H1 (cell line): ENCODE results near the gene PAFAH1B1. TPM values are rescaled to one million over a fixed set of nuclear protein-coding genes. Genes with fewer than 3 reads are reported as not detected.

Experiments
- CTCF ChIA-PET: fragments of 300-600 bp; sonication (Branson Sonifier 250); formaldehyde crosslinking; loops from one replicate; lab custom pipeline; 2021; ENCODE audit not compliant: partially characterized antibody; lab: Charles Lee
- POLR2A ChIA-PET: fragments of 300-600 bp; sonication (Branson Sonifier 250); formaldehyde crosslinking; loops from one replicate; lab custom pipeline; 2021; ENCODE audit warnings: inconsistent platforms; ENCODE audit not compliant: partially characterized antibody; lab: Charles Lee
- DNase-seq, 2 experiments: peaks; one replicate each; pipeline versions ENCODE4 v3.0.0 to v3.0.0-alpha.2; 2010 to 2022; ENCODE audit warnings: low spot score in 2 of 2, low read depth in 1 of 2, mixed read lengths in 1 of 2
- FAIRE-seq: peaks from 2 replicates; lab custom pipeline; 2011; peaks lifted over from hg19 to GRCh38; lab: Jason Lieb, UNC
- H2AFZ ChIP-seq: 2 replicates; pipeline ENCODE4 v1.8.1; 2012; ENCODE audit warnings: low read length, inconsistent platforms
- H2AK5ac ChIP-seq: 2 replicates; pipeline ENCODE4 v1.6.1; 2013; ENCODE audit warnings: low read depth, low read length
- H2BK120ac ChIP-seq: replicated peaks from 2 replicates; pipeline ENCODE3; 2013; ENCODE audit warnings: low read depth, low read length, inconsistent platforms
- H2BK12ac ChIP-seq: 2 replicates; pipeline ENCODE4 v1.6.1; 2013; ENCODE audit warnings: low read depth, low read length
- H2BK15ac ChIP-seq: 2 replicates; pipeline ENCODE4 v1.6.1; 2013; ENCODE audit warnings: low read length
- H2BK20ac ChIP-seq: 2 replicates; pipeline ENCODE4 v1.6.1; 2013; ENCODE audit warnings: low read length
- H2BK5ac ChIP-seq: 2 replicates; pipeline ENCODE4 v1.6.1; 2013; ENCODE audit warnings: low read depth, low read length
- H3K14ac ChIP-seq: 2 replicates; pipeline ENCODE4 v1.6.1; 2013; ENCODE audit warnings: inconsistent platforms; ENCODE audit not compliant: insufficient read length
- H3K18ac ChIP-seq: 2 replicates; pipeline ENCODE4 v1.6.1; 2013; ENCODE audit warnings: low read length; ENCODE audit errors: extremely low read depth
- H3K23ac ChIP-seq: 2 replicates; pipeline ENCODE4 v1.6.1; 2013; ENCODE audit warnings: inconsistent platforms; ENCODE audit not compliant: insufficient read length
- H3K23me2 ChIP-seq: 2 replicates; pipeline ENCODE4 v1.6.1; 2013; ENCODE audit warnings: low read depth, low read length
- H3K27ac ChIP-seq: 2 replicates; pipeline ENCODE4 v1.6.1; 2011; ENCODE audit warnings: low read depth, low read length, inconsistent platforms
- H3K27me3 ChIP-seq, 4 experiments: replicated peaks in 1 of 4; 1 replicate in 1 of 4; 2 replicates in 3 of 4; pipeline versions ENCODE4 v1.6.1 to v1.8.1; 2011 to 2013; ENCODE audit warnings: low read length in 3 of 4, mild to moderate bottlenecking in 3 of 4, inconsistent platforms in 2 of 4, mixed read lengths in 2 of 4, moderate library complexity in 1 of 4; ENCODE audit not compliant: control insufficient read depth in 3 of 4, insufficient read depth in 3 of 4; ENCODE audit errors: extremely low read depth in 1 of 4
- H3K36me3 ChIP-seq, 4 experiments: 2 replicates each; pipeline versions ENCODE4 v1.6.1 to v1.8.1; 2011 to 2013; ENCODE audit warnings: mild to moderate bottlenecking in 4 of 4, low read length in 3 of 4, moderate library complexity in 2 of 4, control low read depth in 1 of 4, inconsistent platforms in 1 of 4; ENCODE audit not compliant: insufficient read depth in 4 of 4, control insufficient read depth in 2 of 4
- H3K4ac ChIP-seq: replicated peaks from 2 replicates; pipeline ENCODE3; 2013; ENCODE audit warnings: low read length, low read depth, mixed read lengths, inconsistent platforms; ENCODE audit not compliant: insufficient read length
- H3K4me1 ChIP-seq, 4 experiments: replicated peaks in 1 of 4; 1 replicate in 1 of 4; 2 replicates in 3 of 4; pipeline versions ENCODE4 v1.6.1 to v1.8.1; 2011 to 2013; ENCODE audit warnings: low read length in 3 of 4, inconsistent platforms in 2 of 4, mixed read lengths in 1 of 4; ENCODE audit not compliant: insufficient read depth in 4 of 4, control insufficient read depth in 3 of 4
- H3K4me2 ChIP-seq, 2 experiments: 2 replicates each; pipeline versions ENCODE4 v1.6.1 to v1.8.1; 2011 to 2013; ENCODE audit warnings: low read depth in 2 of 2, low read length in 2 of 2, control low read depth in 1 of 2, inconsistent platforms in 1 of 2, mild to moderate bottlenecking in 1 of 2; ENCODE audit not compliant: insufficient read depth in 1 of 2
- H3K4me3 ChIP-seq, 4 experiments: fragments of 200-600, 300-600 bp in 1 of 4; sonication (generic), shearing (Covaris generic), sonication (Bioruptor Twin) in 1 of 4; 2 replicates each; pipeline versions ENCODE4 v1.5.1 to v1.8.1; 2011 to 2016; ENCODE audit warnings: low read length in 4 of 4, low read depth in 3 of 4, control low read depth in 2 of 4, inconsistent platforms in 2 of 4, mild to moderate bottlenecking in 2 of 4, mixed read lengths in 1 of 4, moderate library complexity in 1 of 4; ENCODE audit not compliant: insufficient read depth in 2 of 4; ENCODE audit errors: extremely low read depth in 1 of 4
- H3K56ac ChIP-seq: replicated peaks from 2 replicates; pipeline ENCODE3; 2013; ENCODE audit warnings: low read depth, mild to moderate bottlenecking, mixed read lengths, low read length, inconsistent platforms; ENCODE audit not compliant: insufficient read length
- H3K79me1 ChIP-seq: 2 replicates; pipeline ENCODE4 v1.6.1; 2013; ENCODE audit warnings: low read depth, low read length, control low read depth
- H3K79me2 ChIP-seq, 2 experiments: 2 replicates each; pipeline versions ENCODE4 v1.6.1 to v1.8.1; 2012 to 2013; ENCODE audit warnings: low read length in 2 of 2, mild to moderate bottlenecking in 2 of 2, inconsistent platforms in 1 of 2; ENCODE audit not compliant: insufficient read depth in 2 of 2, control insufficient read depth in 1 of 2
- H3K9ac ChIP-seq, 4 experiments: replicated peaks in 1 of 4; 1 replicate in 1 of 4; 2 replicates in 3 of 4; pipeline versions ENCODE4 v1.6.1 to v1.8.1; 2011 to 2013; ENCODE audit warnings: low read depth in 3 of 4, low read length in 3 of 4, control low read depth in 2 of 4, mild to moderate bottlenecking in 2 of 4, moderate library complexity in 2 of 4, inconsistent platforms in 1 of 4; ENCODE audit errors: extremely low read depth in 1 of 4
- H3K9me3 ChIP-seq, 2 experiments: 2 replicates each; pipeline versions ENCODE4 v1.6.1 to v1.8.1; 2012 to 2013; ENCODE audit warnings: mild to moderate bottlenecking in 2 of 2, moderate library complexity in 2 of 2, control low read depth in 1 of 2, inconsistent platforms in 1 of 2, low read depth in 1 of 2, low read length in 1 of 2, mixed read lengths in 1 of 2; ENCODE audit not compliant: insufficient read depth in 2 of 2
- H4K20me1 ChIP-seq, 2 experiments: replicated peaks in 1 of 2; 2 replicates each; pipeline versions ENCODE3 to v1.8.1; 2011 to 2013; ENCODE audit warnings: inconsistent platforms in 2 of 2, low read length in 2 of 2, mild to moderate bottlenecking in 1 of 2; ENCODE audit not compliant: insufficient read depth in 2 of 2, control insufficient read depth in 1 of 2
- H4K5ac ChIP-seq: 2 replicates; pipeline ENCODE4 v1.6.1; 2013; ENCODE audit warnings: low read length, low read depth, mixed read lengths, inconsistent platforms; ENCODE audit not compliant: insufficient read length
- H4K8ac ChIP-seq: 2 replicates; pipeline ENCODE4 v1.8.0; 2013; ENCODE audit warnings: mild to moderate bottlenecking, moderate library complexity, low read length, inconsistent platforms; ENCODE audit not compliant: insufficient read depth; ENCODE audit errors: extremely low read depth
- H4K91ac ChIP-seq: replicated peaks from 2 replicates; pipeline ENCODE3; 2013; ENCODE audit warnings: low read length, mixed read lengths, inconsistent platforms; ENCODE audit not compliant: insufficient read length
- CREB1 ChIP-seq: IDR thresholded peaks from 2 replicates; pipeline ENCODE4 v1.6.1; 2012; ENCODE audit warnings: inconsistent platforms
- POU5F1 ChIP-seq: IDR thresholded peaks from 2 replicates; pipeline ENCODE4 v1.6.1; 2011; ENCODE audit warnings: low read depth, mild to moderate bottlenecking, low read length, moderate library complexity
- RBBP5 ChIP-seq: IDR thresholded peaks from 2 replicates; pipeline ENCODE4 v1.7.1; 2012; ENCODE audit warnings: low read depth, mild to moderate bottlenecking, inconsistent platforms, low read length, moderate library complexity, borderline replicate concordance
- SP2 ChIP-seq: IDR thresholded peaks from 2 replicates; pipeline ENCODE4 v1.6.1; 2012; ENCODE audit warnings: mild to moderate bottlenecking, low read length, inconsistent platforms
- WGBS, 2 experiments: shearing (Covaris generic) in 1 of 2; methylation state at CpG; one replicate each; pipeline versions ENCODE4 v1.1.6 to v1.1.7; 2013 to 2015; ENCODE audit warnings: low lambda C conversion rate in 2 of 2, mixed read lengths in 2 of 2, inconsistent platforms in 1 of 2, low coverage in 1 of 2, missing lambda C conversion rate in 1 of 2; ENCODE audit not compliant: insufficient replicate concordance in 2 of 2, insufficient coverage in 1 of 2, insufficient read length in 1 of 2; ENCODE audit errors: extremely low coverage in 1 of 2, missing lambda C conversion rate in 1 of 2; 5-methylcytosine and 5-hydroxymethylcytosine counted together
- polyA plus RNA-seq, 7 experiments: library from polyadenylated mRNA; depleted of rRNA in 3 of 7; stranded (reverse) in 5 of 7; unstranded in 2 of 7; fragments of >200 nt in 5 of 7; fragments of 200-250 nt in 2 of 7; gene quantifications; 1 replicate in 5 of 7; 2 replicates in 1 of 7; 4 replicates in 1 of 7; pipeline versions ENCODE4 v1.2.1 to v1.2.3, GENCODE V29; 2011 to 2013; ENCODE audit warnings: missing spikeins in 2 of 7, mixed read lengths in 2 of 7
- total RNA-seq: library from RNA; stranded (reverse); fragmentation: NEBNext Ultra II Directional; extraction: Animal tissue kit (Norgen Biotek cat#: 25700); gene quantifications from 2 replicates; pipeline ENCODE4 v1.2.1, GENCODE V29; 2021

The PAFAH1B1 gene
- total and polyA plus RNA-seq, 2 of the 8 experiments (the other 6 are each of a cell fraction or from before 2014, with no cell fraction given), result 42.0 to 152 TPM

- H3K4me1 ChIP-seq, result peaks cover 4 to 27% (median 20%) of the 10 kb centered on the region in 4 experiments; a peak in 6 of 7 replicates
- ChIA-PET POLR2A (interaction anchor here (0.9 to 2.2 kb wide), 5 partner anchors 9 to 19 kb away, joined by 3 to 6 read pairs (median 5); no protein-coding TSS in a partner anchor), CTCF (interaction anchor here (0.6 to 5.8 kb wide), 10 partner anchors 9 to 290 kb away, joined by 3 to 62 read pairs (median 4); no protein-coding TSS in a partner anchor)
- H3K23ac ChIP-seq, result no peak overlapping the region
- no peak overlapping the region for H4K91ac ChIP-seq
- H4K5ac ChIP-seq, result no peak overlapping the region
- H3K23me2 ChIP-seq, result peaks cover 6% of the 10 kb centered on the region; the same call in 1 of the 2 replicates
- FAIRE-seq (no peak), DNase-seq (no peak)
- no peak overlapping the region for H2AFZ ChIP-seq
- H3K4ac ChIP-seq, result no peak overlapping the region
- no peak overlapping the region for H2BK120ac ChIP-seq
- no peak overlapping the region for H3K56ac ChIP-seq
- no peak overlapping the region for H2BK15ac ChIP-seq
- H3K14ac ChIP-seq, result no peak overlapping the region
- 94% methylated on average over 25 of the region's 25 CpGs; no CpG with 5 or more reads in 1 of the 2 experiments for WGBS, 2 experiments
- peaks cover 0 to 11% (median 6%) of the 10 kb centered on the region in 4 experiments; a peak in 5 of 8 replicates for H3K36me3 ChIP-seq
- TF ChIP-seq POU5F1, result no peak
- no peak for TF ChIP-seq RBBP5
- no peak for TF ChIP-seq CREB1
- no peak for TF ChIP-seq SP2
- H2AK5ac ChIP-seq, result no peak overlapping the region
- H3K27me3 ChIP-seq, result peaks cover 0 to 9% (median 5%) of the 10 kb centered on the region in 4 experiments; a peak in 5 of 7 replicates
- peaks cover 21 to 60% of the 10 kb centered on the region in 2 experiments; a peak in 3 of 4 replicates for H3K79me2 ChIP-seq
- no peak overlapping the region for H3K9ac ChIP-seq
- no peak overlapping the region for H3K27ac ChIP-seq
- no peak overlapping the region for H2BK5ac ChIP-seq
- no peak overlapping the region for H3K4me2 ChIP-seq
- peaks cover 10 to 36% of the 10 kb centered on the region in 2 experiments for H4K20me1 ChIP-seq
- no peak overlapping the region for H4K8ac ChIP-seq
- no peak overlapping the region for H3K18ac ChIP-seq
- H2BK12ac ChIP-seq, result no peak overlapping the region
- H3K79me1 ChIP-seq, result peaks cover 17% of the 10 kb centered on the region
- H3K4me3 ChIP-seq, result no peak overlapping the region
- H3K9me3 ChIP-seq, result no peaks in the 10 kb centered on the region
- no peak overlapping the region for H2BK20ac ChIP-seq
Observed at GRCh38 chr17:2705888-2706795, 112.7 kb downstream of the PAFAH1B1 start.
